GM23338 (cell line): ENCODE results near the gene SRPK2. TPM values are rescaled to one million over a fixed set of nuclear protein-coding genes. Genes with fewer than 3 reads are reported as not detected.
A peak's percentile ranks its signal among the peaks of the same experiment; 100 is the strongest.

Experiments used
- ATAC-seq: fragments of 200-7000 bp; cut with Tn5 transposase; 3 replicates; pipeline ENCODE4 v1.9.1; 2020
- DNase-seq: peaks from one replicate; pipeline ENCODE4 v3.0.0-alpha.2; 2015; ENCODE audit warnings: low spot score
- H2AFZ ChIP-seq: fragments of 200-600 bp; sonication (generic); 2 replicates; pipeline ENCODE4 v1.8.0; 2016; ENCODE audit warnings: antibody characterized with exemption, mild to moderate bottlenecking, moderate library complexity
- H3F3A ChIP-seq: fragments of 200-600 bp; sonication (generic); replicated peaks from 2 replicates; pipeline ENCODE4 v1.8.0; 2017; ENCODE audit warnings: antibody characterized with exemption, mixed run types, low read depth
- H3K27ac ChIP-seq: fragments of 200-600 bp; sonication (generic); 2 replicates; pipeline ENCODE4 v1.6.1; 2016; ENCODE audit warnings: low read depth
- H3K27me3 ChIP-seq: fragments of 200-600 bp; sonication (generic); 2 replicates; pipeline ENCODE4 v1.8.0; 2016; ENCODE audit warnings: mild to moderate bottlenecking, mixed run types, moderate library complexity; ENCODE audit not compliant: insufficient read depth
- H3K36me3 ChIP-seq: fragments of 200-600 bp; sonication (generic); 2 replicates; pipeline ENCODE4 v1.8.0; 2016; ENCODE audit warnings: mild to moderate bottlenecking; ENCODE audit not compliant: insufficient read depth
- H3K4me1 ChIP-seq: fragments of 200-600 bp; sonication (generic); 2 replicates; pipeline ENCODE4 v1.8.0; 2016; ENCODE audit warnings: mild to moderate bottlenecking, moderate library complexity; ENCODE audit not compliant: insufficient read depth
- H3K4me2 ChIP-seq: fragments of 200-600 bp; sonication (generic); 2 replicates; pipeline ENCODE4 v1.7.1; 2017; ENCODE audit warnings: mixed run types
- H3K4me3 ChIP-seq: fragments of 200-600 bp; sonication (generic); 2 replicates; pipeline ENCODE4 v1.6.1; 2016; ENCODE audit warnings: mixed run types
- H3K79me2 ChIP-seq: fragments of 200-600 bp; sonication (generic); replicated peaks from 2 replicates; pipeline ENCODE4 v1.8.0; 2017; ENCODE audit warnings: mild to moderate bottlenecking; ENCODE audit not compliant: insufficient read depth
- H3K9me2 ChIP-seq: fragments of 200-600 bp; sonication (generic); 2 replicates; pipeline ENCODE4 v1.8.0; 2017; ENCODE audit not compliant: insufficient read depth
- H4K20me1 ChIP-seq: fragments of 200-600 bp; sonication (generic); replicated peaks from 2 replicates; pipeline ENCODE4 v1.8.0; 2017; ENCODE audit warnings: mild to moderate bottlenecking; ENCODE audit not compliant: insufficient read depth
- H3K27ac Mint-ChIP-seq: 2 replicates; pipeline ENCODE4 v1.8.0; 2020; ENCODE audit warnings: inconsistent platforms, mild to moderate bottlenecking, moderate library complexity, mixed read lengths
- H3K27me3 Mint-ChIP-seq: 3 replicates; pipeline ENCODE4 v1.8.0; 2022; ENCODE audit warnings: low read depth, mild to moderate bottlenecking, moderate library complexity, mixed read lengths, inconsistent platforms; ENCODE audit not compliant: insufficient read depth, poor library complexity
- H3K36me3 Mint-ChIP-seq: 3 replicates; pipeline ENCODE4 v1.8.0; 2021; ENCODE audit warnings: low read depth, mild to moderate bottlenecking, inconsistent platforms, moderate library complexity, mixed read lengths
- H3K4me1 Mint-ChIP-seq: 3 replicates; pipeline ENCODE4 v1.8.0; 2020; ENCODE audit warnings: mild to moderate bottlenecking, inconsistent platforms, mixed read lengths
- H3K4me3 Mint-ChIP-seq: 3 replicates; pipeline ENCODE4 v1.8.0; 2021; ENCODE audit warnings: moderate library complexity, mild to moderate bottlenecking, inconsistent platforms, mixed read lengths
- H3K9me3 Mint-ChIP-seq: 3 replicates; pipeline ENCODE4 v1.8.0; 2020; ENCODE audit warnings: moderate library complexity, mild to moderate bottlenecking, inconsistent platforms, mixed read lengths
- CREB1 ChIP-seq: fragments of 250-450 bp; sonication (Bioruptor Pico); IDR thresholded peaks from 2 replicates; pipeline ENCODE4 v1.5.0; 2020; ENCODE audit warnings: low read depth, mild to moderate bottlenecking, moderate library complexity
- EZH2 ChIP-seq: fragments of 200-600 bp; sonication (generic); IDR thresholded peaks from one replicate; pipeline ENCODE4 v1.8.0; 2017; ENCODE audit warnings: antibody characterized with exemption, mild to moderate bottlenecking, low read depth; ENCODE audit not compliant: unreplicated experiment
- EZH2phosphoT487 ChIP-seq: fragments of 200-600 bp; sonication (generic); IDR thresholded peaks from one replicate; pipeline ENCODE4 v1.8.1; 2018; ENCODE audit warnings: antibody characterized with exemption; ENCODE audit not compliant: unreplicated experiment
- JUNB ChIP-seq: IDR thresholded peaks from one replicate; pipeline ENCODE4 v1.6.1; 2016; ENCODE audit warnings: antibody characterized with exemption; ENCODE audit not compliant: unreplicated experiment
- NANOG ChIP-seq: IDR thresholded peaks from 2 replicates; pipeline ENCODE4 v1.6.1; 2016; ENCODE audit warnings: antibody characterized with exemption, borderline replicate concordance
- POLR2AphosphoS5 ChIP-seq: IDR thresholded peaks from 2 replicates; pipeline ENCODE4 v1.6.1; 2016; ENCODE audit warnings: antibody characterized with exemption, low read depth
- STAT1 ChIP-seq: IDR thresholded peaks from one replicate; pipeline ENCODE4 v1.6.1; 2016; ENCODE audit warnings: antibody characterized with exemption; ENCODE audit not compliant: unreplicated experiment
- ZNF114 ChIP-seq: fragments of 250-450 bp; sonication (Bioruptor Pico); IDR thresholded peaks from 2 replicates; pipeline ENCODE4 v1.5.0; 2020; ENCODE audit warnings: mild to moderate bottlenecking, moderate library complexity
- ZNF331 ChIP-seq: fragments of 250-450 bp; sonication (Bioruptor Pico); IDR thresholded peaks from 2 replicates; pipeline ENCODE4 v1.5.0; 2020; ENCODE audit warnings: low read depth, mild to moderate bottlenecking, moderate library complexity
- polyA plus RNA-seq: library from polyadenylated mRNA; unstranded; fragments of >200 nt; fragmentation: Nextera tagmentation; extraction: Ambion mirVana; gene quantifications from 2 replicates; pipeline ENCODE4 v1.2.1, GENCODE V29; 2016
- total RNA-seq: library from RNA; depleted of rRNA; stranded (reverse); fragments of >200 nt; shearing (Covaris generic); gene quantifications from 2 replicates; pipeline ENCODE4 v1.2.3, GENCODE V29; 2014
- TF ChIP-seq, protein P1 (sequence below): IDR thresholded peaks from one replicate; pipeline ENCODE4 v1.6.1; 2018; ENCODE audit warnings: antibody characterized with exemption; ENCODE audit not compliant: unreplicated experiment
- TF ChIP-seq, protein P2 (sequence below): IDR thresholded peaks from 2 replicates; pipeline ENCODE4 v1.6.1; 2016; ENCODE audit warnings: antibody characterized with exemption
- TF ChIP-seq, protein P3 (sequence below): fragments of 250-450 bp; sonication (Bioruptor Pico); IDR thresholded peaks from 2 replicates; pipeline ENCODE4 v1.5.0; 2020; ENCODE audit warnings: mild to moderate bottlenecking, moderate library complexity
- TF ChIP-seq, protein P4 (sequence below), 2 experiments: fragments of 200-600 bp in 1 of 2; sonication (generic) in 1 of 2; conservative IDR thresholded peaks; 2 replicates each; pipeline versions ENCODE4 v1.5.1 to v1.6.1; 2016 to 2017; ENCODE audit warnings: antibody characterized with exemption in 2 of 2, low read depth in 2 of 2, mild to moderate bottlenecking in 2 of 2, moderate library complexity in 1 of 2

Gene SRPK2
- total and polyA plus RNA-seq, 2 experiments from 2014 or later = 66.3 to 91.5 TPM

DNA sequence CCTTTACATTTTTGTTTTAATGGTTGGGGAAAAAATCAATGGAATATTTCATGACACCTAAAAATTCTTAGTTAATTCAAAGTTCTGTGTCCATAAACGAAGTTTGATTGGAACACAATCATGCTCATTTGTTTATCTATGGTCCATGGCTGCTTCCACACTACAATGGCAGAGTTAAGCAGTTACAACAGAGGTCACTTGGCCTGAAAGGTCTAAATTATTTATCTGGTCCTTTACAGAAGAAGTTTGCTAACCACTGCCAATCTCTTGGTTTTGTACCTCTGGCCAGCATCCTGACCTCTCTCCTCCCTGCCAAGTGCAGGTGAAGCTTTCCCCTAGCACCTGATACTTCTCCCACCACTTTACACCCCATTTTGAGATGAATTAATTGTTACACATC is 61.5 kb downstream of the SRPK2 start:
- TF ChIP-seq, protein P1, sequence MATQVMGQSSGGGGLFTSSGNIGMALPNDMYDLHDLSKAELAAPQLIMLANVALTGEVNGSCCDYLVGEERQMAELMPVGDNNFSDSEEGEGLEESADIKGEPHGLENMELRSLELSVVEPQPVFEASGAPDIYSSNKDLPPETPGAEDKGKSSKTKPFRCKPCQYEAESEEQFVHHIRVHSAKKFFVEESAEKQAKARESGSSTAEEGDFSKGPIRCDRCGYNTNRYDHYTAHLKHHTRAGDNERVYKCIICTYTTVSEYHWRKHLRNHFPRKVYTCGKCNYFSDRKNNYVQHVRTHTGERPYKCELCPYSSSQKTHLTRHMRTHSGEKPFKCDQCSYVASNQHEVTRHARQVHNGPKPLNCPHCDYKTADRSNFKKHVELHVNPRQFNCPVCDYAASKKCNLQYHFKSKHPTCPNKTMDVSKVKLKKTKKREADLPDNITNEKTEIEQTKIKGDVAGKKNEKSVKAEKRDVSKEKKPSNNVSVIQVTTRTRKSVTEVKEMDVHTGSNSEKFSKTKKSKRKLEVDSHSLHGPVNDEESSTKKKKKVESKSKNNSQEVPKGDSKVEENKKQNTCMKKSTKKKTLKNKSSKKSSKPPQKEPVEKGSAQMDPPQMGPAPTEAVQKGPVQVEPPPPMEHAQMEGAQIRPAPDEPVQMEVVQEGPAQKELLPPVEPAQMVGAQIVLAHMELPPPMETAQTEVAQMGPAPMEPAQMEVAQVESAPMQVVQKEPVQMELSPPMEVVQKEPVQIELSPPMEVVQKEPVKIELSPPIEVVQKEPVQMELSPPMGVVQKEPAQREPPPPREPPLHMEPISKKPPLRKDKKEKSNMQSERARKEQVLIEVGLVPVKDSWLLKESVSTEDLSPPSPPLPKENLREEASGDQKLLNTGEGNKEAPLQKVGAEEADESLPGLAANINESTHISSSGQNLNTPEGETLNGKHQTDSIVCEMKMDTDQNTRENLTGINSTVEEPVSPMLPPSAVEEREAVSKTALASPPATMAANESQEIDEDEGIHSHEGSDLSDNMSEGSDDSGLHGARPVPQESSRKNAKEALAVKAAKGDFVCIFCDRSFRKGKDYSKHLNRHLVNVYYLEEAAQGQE = no peak
- TF ChIP-seq POLR2AphosphoS5 (no peak), JUNB (no peak), ZNF114 (CRISPR knock-in tag) (no peak), EZH2 (no peak), EZH2phosphoT487 (no peak), CREB1 (CRISPR knock-in tag) (no peak), NANOG (no peak), ZNF331 (CRISPR knock-in tag) (no peak), STAT1 (no peak)
- TF ChIP-seq, protein P2, sequence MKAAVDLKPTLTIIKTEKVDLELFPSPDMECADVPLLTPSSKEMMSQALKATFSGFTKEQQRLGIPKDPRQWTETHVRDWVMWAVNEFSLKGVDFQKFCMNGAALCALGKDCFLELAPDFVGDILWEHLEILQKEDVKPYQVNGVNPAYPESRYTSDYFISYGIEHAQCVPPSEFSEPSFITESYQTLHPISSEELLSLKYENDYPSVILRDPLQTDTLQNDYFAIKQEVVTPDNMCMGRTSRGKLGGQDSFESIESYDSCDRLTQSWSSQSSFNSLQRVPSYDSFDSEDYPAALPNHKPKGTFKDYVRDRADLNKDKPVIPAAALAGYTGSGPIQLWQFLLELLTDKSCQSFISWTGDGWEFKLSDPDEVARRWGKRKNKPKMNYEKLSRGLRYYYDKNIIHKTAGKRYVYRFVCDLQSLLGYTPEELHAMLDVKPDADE = no peak
- TF ChIP-seq, protein P3, sequence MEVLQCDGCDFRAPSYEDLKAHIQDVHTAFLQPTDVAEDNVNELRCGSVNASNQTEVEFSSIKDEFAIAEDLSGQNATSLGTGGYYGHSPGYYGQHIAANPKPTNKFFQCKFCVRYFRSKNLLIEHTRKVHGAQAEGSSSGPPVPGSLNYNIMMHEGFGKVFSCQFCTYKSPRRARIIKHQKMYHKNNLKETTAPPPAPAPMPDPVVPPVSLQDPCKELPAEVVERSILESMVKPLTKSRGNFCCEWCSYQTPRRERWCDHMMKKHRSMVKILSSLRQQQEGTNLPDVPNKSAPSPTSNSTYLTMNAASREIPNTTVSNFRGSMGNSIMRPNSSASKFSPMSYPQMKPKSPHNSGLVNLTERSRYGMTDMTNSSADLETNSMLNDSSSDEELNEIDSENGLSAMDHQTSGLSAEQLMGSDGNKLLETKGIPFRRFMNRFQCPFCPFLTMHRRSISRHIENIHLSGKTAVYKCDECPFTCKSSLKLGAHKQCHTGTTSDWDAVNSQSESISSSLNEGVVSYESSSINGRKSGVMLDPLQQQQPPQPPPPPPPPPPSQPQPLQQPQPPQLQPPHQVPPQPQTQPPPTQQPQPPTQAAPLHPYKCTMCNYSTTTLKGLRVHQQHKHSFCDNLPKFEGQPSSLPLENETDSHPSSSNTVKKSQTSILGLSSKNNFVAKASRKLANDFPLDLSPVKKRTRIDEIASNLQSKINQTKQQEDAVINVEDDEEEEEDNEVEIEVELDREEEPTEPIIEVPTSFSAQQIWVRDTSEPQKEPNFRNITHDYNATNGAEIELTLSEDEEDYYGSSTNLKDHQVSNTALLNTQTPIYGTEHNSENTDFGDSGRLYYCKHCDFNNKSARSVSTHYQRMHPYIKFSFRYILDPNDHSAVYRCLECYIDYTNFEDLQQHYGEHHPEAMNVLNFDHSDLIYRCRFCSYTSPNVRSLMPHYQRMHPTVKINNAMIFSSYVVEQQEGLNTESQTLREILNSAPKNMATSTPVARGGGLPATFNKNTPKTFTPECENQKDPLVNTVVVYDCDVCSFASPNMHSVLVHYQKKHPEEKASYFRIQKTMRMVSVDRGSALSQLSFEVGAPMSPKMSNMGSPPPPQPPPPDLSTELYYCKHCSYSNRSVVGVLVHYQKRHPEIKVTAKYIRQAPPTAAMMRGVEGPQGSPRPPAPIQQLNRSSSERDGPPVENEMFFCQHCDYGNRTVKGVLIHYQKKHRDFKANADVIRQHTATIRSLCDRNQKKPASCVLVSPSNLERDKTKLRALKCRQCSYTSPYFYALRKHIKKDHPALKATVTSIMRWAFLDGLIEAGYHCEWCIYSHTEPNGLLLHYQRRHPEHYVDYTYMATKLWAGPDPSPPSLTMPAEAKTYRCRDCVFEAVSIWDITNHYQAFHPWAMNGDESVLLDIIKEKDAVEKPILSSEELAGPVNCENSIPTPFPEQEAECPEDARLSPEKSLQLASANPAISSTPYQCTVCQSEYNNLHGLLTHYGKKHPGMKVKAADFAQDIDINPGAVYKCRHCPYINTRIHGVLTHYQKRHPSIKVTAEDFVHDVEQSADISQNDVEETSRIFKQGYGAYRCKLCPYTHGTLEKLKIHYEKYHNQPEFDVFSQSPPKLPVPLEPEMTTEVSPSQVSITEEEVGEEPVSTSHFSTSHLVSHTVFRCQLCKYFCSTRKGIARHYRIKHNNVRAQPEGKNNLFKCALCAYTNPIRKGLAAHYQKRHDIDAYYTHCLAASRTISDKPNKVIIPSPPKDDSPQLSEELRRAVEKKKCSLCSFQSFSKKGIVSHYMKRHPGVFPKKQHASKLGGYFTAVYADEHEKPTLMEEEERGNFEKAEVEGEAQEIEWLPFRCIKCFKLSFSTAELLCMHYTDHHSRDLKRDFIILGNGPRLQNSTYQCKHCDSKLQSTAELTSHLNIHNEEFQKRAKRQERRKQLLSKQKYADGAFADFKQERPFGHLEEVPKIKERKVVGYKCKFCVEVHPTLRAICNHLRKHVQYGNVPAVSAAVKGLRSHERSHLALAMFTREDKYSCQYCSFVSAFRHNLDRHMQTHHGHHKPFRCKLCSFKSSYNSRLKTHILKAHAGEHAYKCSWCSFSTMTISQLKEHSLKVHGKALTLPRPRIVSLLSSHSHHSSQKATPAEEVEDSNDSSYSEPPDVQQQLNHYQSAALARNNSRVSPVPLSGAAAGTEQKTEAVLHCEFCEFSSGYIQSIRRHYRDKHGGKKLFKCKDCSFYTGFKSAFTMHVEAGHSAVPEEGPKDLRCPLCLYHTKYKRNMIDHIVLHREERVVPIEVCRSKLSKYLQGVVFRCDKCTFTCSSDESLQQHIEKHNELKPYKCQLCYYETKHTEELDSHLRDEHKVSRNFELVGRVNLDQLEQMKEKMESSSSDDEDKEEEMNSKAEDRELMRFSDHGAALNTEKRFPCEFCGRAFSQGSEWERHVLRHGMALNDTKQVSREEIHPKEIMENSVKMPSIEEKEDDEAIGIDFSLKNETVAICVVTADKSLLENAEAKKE (CRISPR knock-in tag) = no peak
- TF ChIP-seq, protein P4, sequence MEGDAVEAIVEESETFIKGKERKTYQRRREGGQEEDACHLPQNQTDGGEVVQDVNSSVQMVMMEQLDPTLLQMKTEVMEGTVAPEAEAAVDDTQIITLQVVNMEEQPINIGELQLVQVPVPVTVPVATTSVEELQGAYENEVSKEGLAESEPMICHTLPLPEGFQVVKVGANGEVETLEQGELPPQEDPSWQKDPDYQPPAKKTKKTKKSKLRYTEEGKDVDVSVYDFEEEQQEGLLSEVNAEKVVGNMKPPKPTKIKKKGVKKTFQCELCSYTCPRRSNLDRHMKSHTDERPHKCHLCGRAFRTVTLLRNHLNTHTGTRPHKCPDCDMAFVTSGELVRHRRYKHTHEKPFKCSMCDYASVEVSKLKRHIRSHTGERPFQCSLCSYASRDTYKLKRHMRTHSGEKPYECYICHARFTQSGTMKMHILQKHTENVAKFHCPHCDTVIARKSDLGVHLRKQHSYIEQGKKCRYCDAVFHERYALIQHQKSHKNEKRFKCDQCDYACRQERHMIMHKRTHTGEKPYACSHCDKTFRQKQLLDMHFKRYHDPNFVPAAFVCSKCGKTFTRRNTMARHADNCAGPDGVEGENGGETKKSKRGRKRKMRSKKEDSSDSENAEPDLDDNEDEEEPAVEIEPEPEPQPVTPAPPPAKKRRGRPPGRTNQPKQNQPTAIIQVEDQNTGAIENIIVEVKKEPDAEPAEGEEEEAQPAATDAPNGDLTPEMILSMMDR (conservative IDR thresholded peaks at IDR 0.05; ENCODE audit: low read depth in 2 of 2) = no peak
- Histone ChIP-seq H3K27me3 (no peaks in the 10 kb centered on the region), H3K4me3 (no peak overlapping the region), H3K4me2 (no peak overlapping the region), H3K4me1 (no peaks in the 10 kb centered on the region; the same call in 1 of the 2 replicates), H4K20me1 (peaks cover 42% of the 10 kb centered on the region), H3K36me3 (no peaks in the 10 kb centered on the region), H3F3A (0 out of 2 replicates have a peak, but pooled peaks cover 3% of the 10 kb centered on the region), H3K79me2 (peaks cover 99% of the 10 kb centered on the region), H3K27ac (no peak overlapping the region), H3K9me2 (no peaks in the 10 kb centered on the region; the same call in 1 of the 2 replicates), H2AFZ (no peak overlapping the region)
- Mint-ChIP-seq H3K4me3 (no peak overlapping the region), H3K36me3 (peaks cover under 1% of the 10 kb centered on the region; the same call in 2 of the 3 replicates), H3K27me3 (peaks cover 4% of the 10 kb centered on the region), H3K9me3 (no peaks in the 10 kb centered on the region), H3K4me1 (peaks cover 8% of the 10 kb centered on the region), H3K27ac (peak overlapping the region; percentile 3; the same call in 1 of the 2 replicates)
- ATAC-seq = no peak
- no peak for DNase-seq
